ENCODE results near the gene CD101.

DNA sequence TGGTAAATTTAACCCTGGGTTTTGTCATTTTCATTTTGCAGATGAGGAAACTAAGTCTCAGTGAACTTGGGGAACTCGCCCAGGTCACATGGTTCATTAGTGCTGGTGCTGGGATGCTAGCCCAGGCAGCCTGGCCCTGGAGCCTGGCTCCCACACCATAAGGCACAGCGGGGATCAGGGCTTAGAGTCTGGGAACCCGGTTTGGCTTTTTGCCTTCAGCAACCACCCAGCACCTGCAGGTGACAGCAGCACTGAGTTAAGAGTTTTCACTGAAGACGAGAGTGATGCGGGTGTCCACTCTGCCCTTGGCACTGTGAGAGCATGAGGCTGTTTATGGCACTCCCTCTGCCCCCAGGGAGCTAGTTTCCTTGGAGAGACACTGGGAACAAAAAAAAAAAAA is 18.4 kb upstream of the CD101 start:
- TF ChIP-seq POLR2A (IDR thresholded peaks at IDR 0.05) (no peak), POLR2AphosphoS5 (IDR thresholded peaks at IDR 0.05) (no peak), EP300 (IDR thresholded peaks at IDR 0.05) (no peak)
- TF ChIP-seq, protein P1, sequence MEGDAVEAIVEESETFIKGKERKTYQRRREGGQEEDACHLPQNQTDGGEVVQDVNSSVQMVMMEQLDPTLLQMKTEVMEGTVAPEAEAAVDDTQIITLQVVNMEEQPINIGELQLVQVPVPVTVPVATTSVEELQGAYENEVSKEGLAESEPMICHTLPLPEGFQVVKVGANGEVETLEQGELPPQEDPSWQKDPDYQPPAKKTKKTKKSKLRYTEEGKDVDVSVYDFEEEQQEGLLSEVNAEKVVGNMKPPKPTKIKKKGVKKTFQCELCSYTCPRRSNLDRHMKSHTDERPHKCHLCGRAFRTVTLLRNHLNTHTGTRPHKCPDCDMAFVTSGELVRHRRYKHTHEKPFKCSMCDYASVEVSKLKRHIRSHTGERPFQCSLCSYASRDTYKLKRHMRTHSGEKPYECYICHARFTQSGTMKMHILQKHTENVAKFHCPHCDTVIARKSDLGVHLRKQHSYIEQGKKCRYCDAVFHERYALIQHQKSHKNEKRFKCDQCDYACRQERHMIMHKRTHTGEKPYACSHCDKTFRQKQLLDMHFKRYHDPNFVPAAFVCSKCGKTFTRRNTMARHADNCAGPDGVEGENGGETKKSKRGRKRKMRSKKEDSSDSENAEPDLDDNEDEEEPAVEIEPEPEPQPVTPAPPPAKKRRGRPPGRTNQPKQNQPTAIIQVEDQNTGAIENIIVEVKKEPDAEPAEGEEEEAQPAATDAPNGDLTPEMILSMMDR (IDR thresholded peaks at IDR 0.05), result no peak
